Measurements from ENCODE around the gene GNGT1. TPM values are rescaled to one million over a fixed set of nuclear protein-coding genes. Genes with fewer than 3 reads are reported as not detected.

GNGT1 gene
- total and polyA plus RNA-seq, 2 donors (not counting 3 experiments of a cell fraction or from before 2014, with no cell fraction given): not detected

- Histone ChIP-seq H3K36me3 (ENCODE audit: control insufficient read depth in 2 of 2, extremely low read depth in 1 of 2, insufficient read depth in 2 of 2, low read length in 2 of 2) (no peaks in the 10 kb centered on the region), H3K4me3 (replicated peaks in 1 of 3; ENCODE audit: insufficient read depth in 1 of 3, low read depth in 1 of 3, low read length in 3 of 3) (no peak overlapping the region), H3K27ac (ENCODE audit: insufficient read depth, low read depth, low read length) (no peak overlapping the region), H3K27me3 (ENCODE audit: control insufficient read depth in 2 of 2, insufficient read depth in 2 of 2, low read length in 2 of 2) (peaks cover 0 to 1% of the 10 kb centered on the region in 2 experiments), H3K4me1 (ENCODE audit: control insufficient read depth, extremely low read depth, insufficient read depth, low read length) (peaks cover 4% of the 10 kb centered on the region), H3K79me2 (ENCODE audit: control insufficient read depth, insufficient read depth, low read length) (no peaks in the 10 kb centered on the region), H3K9me1 (replicated peaks; ENCODE audit: control insufficient read depth, extremely low read depth, insufficient read depth, low read length) (no peaks in the 10 kb centered on the region), H3K9me3 (replicated peaks; ENCODE audit: control insufficient read depth, insufficient read depth, low read length) (no peaks in the 10 kb centered on the region), H2AFZ (ENCODE audit: low read depth, low read length) (no peak overlapping the region), H3K9ac (replicated peaks; ENCODE audit: extremely low read depth, insufficient read depth, low read length) (no peak overlapping the region), H4K20me1 (replicated peaks; ENCODE audit: control insufficient read depth, extremely low read depth, insufficient read depth, low read length) (no peaks in the 10 kb centered on the region), H3K4me2 (ENCODE audit: insufficient read depth, low read length) (no peak overlapping the region)
- TF ChIP-seq MYC (IDR thresholded peaks at IDR 0.05; ENCODE audit: low read depth, low read length) (no peak), CTCF (IDR thresholded peaks at IDR 0.05; ENCODE audit: extremely low read depth in 1 of 2, insufficient read depth in 1 of 2, low read depth in 1 of 2, low read length in 2 of 2) (peak in 1 of 2 donors; percentile 8)
- DNase-seq (ENCODE audit: low read depth, low spot score): no peak
- FAIRE-seq: no peak
- dilution Hi-C loops (cut with MboI; ENCODE audit: extremely low pct_ligation_motif_present, low sequenced_read_pairs) (no loop called here), intact Hi-C loops (cut with micrococcal nuclease) (no loop called here)
- ChIA-PET POLR2A (no interaction called here), CTCF (interaction anchor here (0.9 to 1.6 kb wide), 3 partner anchors 10 to 77 kb away, joined by 3 to 5 read pairs (median 3); no protein-coding TSS in a partner anchor)
- no TSS peak for BruUV-seq (replicated peaks)
Measured at GRCh38 chr7:93861325-93861949, 44.9 kb upstream of the GNGT1 start.

DNA sequence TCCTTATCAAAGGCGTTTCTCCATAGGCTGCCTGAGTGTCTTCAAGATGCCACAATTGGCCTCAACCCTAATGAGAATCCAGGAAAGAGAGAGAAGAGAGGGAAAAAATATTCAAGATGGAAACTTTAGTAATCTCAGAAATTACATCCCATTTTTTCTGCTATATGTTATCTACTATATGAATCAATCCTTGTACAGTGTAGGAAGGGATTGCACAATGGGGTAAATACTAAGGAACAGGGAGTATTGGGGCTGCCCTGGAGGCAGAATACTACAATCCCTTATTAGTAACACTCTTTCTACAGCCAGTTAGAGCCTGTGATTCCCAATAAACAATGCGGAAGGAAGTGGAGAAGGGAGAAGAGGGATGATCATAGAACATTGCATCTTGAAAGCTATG lies 43.7 kb upstream of the GNGT1 start:
- Histone ChIP-seq H3K4me2 (ENCODE audit: insufficient read depth, low read length) (no peak overlapping the region), H3K4me3 (replicated peaks in 1 of 3; ENCODE audit: insufficient read depth in 1 of 3, low read depth in 1 of 3, low read length in 3 of 3) (no peak overlapping the region), H3K9ac (replicated peaks; ENCODE audit: extremely low read depth, insufficient read depth, low read length) (no peak overlapping the region), H2AFZ (ENCODE audit: low read depth, low read length) (no peak overlapping the region), H3K9me1 (replicated peaks; ENCODE audit: control insufficient read depth, extremely low read depth, insufficient read depth, low read length) (no peaks in the 10 kb centered on the region), H4K20me1 (replicated peaks; ENCODE audit: control insufficient read depth, extremely low read depth, insufficient read depth, low read length) (no peaks in the 10 kb centered on the region), H3K4me1 (ENCODE audit: control insufficient read depth, extremely low read depth, insufficient read depth, low read length) (no peaks in the 10 kb centered on the region), H3K9me3 (replicated peaks; ENCODE audit: control insufficient read depth, insufficient read depth, low read length) (no peaks in the 10 kb centered on the region), H3K27ac (ENCODE audit: insufficient read depth, low read depth, low read length) (no peak overlapping the region), H3K27me3 (ENCODE audit: control insufficient read depth in 2 of 2, insufficient read depth in 2 of 2, low read length in 2 of 2) (peaks cover 0 to 1% of the 10 kb centered on the region in 2 experiments), H3K79me2 (ENCODE audit: control insufficient read depth, insufficient read depth, low read length) (no peaks in the 10 kb centered on the region), H3K36me3 (ENCODE audit: control insufficient read depth in 2 of 2, extremely low read depth in 1 of 2, insufficient read depth in 2 of 2, low read length in 2 of 2) (no peaks in the 10 kb centered on the region)
- BruUV-seq (replicated peaks): no TSS peak
- ChIA-PET CTCF (interaction anchor here (0.9 to 1.6 kb wide), 4 partner anchors 9 to 78 kb away, joined by 3 to 5 read pairs (median 3); no protein-coding TSS in a partner anchor), POLR2A (no interaction called here)
- dilution Hi-C loops (cut with MboI; ENCODE audit: extremely low pct_ligation_motif_present, low sequenced_read_pairs) (no loop called here), intact Hi-C loops (cut with micrococcal nuclease) (no loop called here)
- no peak for FAIRE-seq
- TF ChIP-seq CTCF (IDR thresholded peaks at IDR 0.05; ENCODE audit: extremely low read depth in 1 of 2, insufficient read depth in 1 of 2, low read depth in 1 of 2, low read length in 2 of 2) (no peak), GATA2 (IDR thresholded peaks at IDR 0.05; ENCODE audit: insufficient read depth, insufficient read length, low read depth, low read length) (no peak), JUN (IDR thresholded peaks at IDR 0.05; ENCODE audit: borderline replicate concordance, insufficient read depth, insufficient read length, low read depth) (no peak), EZH2 (IDR thresholded peaks at IDR 0.05; ENCODE audit: borderline replicate concordance, low read depth, low read length, severe bottlenecking) (no peak), FOS (IDR thresholded peaks at IDR 0.05; ENCODE audit: borderline replicate concordance, insufficient read depth, low read length) (no peak), MYC (IDR thresholded peaks at IDR 0.05; ENCODE audit: low read depth, low read length) (no peak), POLR2AphosphoS5 (IDR thresholded peaks at IDR 0.05; ENCODE audit: insufficient read depth, low read depth, low read length) (no peak), POLR2A (IDR thresholded peaks at IDR 0.05; ENCODE audit: low read depth, low read length) (no peak)
- TF ChIP-seq, protein P1, sequence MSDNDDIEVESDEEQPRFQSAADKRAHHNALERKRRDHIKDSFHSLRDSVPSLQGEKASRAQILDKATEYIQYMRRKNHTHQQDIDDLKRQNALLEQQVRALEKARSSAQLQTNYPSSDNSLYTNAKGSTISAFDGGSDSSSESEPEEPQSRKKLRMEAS (IDR thresholded peaks at IDR 0.05; ENCODE audit: insufficient read depth, insufficient read length): no peak
- DNase-seq (ENCODE audit: low read depth, low spot score): no peak

Data from endothelial cell of umbilical vein (primary cell).